ACHN (cell line): ENCODE results near the gene AP3M1.

Experiments
- DNase-seq: peaks from one replicate; pipeline ENCODE4 v3.0.0-alpha.2; 2015
- in situ Hi-C: cut with HindIII; loops from 2 replicates; pipeline ENCODE4 v1.10.0; 2017; ENCODE audit warnings: low sequenced_read_pairs, low pct_ligation_motif_present, low pct_unique_long_range_greater_than_20kb

AP3M1 gene

DNA sequence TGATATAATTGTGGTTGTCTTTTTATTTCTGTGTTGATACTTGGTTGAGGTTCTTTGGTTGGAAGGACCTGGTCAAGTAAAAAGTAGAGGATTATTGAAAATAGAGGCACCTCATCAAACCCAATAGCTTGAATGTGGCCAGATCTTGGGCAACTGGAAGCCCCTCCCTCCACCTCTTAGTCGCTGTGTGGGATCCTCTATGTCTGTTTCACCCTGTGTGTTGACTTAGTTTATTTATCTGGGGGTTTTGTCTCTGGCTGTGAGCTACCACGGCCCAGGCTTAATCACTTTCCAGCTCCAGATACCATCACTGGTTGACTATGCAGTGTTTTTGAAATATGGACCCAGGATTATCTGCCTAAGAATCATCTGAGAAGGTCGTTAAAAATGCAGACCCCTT is 58.3 kb downstream of the AP3M1 start:
- DNase-seq: no peak
- in situ Hi-C loops: loop anchor here (25.0 kb wide), 1 partner anchor 205 kb away; no protein-coding TSS in a partner anchor

DNA sequence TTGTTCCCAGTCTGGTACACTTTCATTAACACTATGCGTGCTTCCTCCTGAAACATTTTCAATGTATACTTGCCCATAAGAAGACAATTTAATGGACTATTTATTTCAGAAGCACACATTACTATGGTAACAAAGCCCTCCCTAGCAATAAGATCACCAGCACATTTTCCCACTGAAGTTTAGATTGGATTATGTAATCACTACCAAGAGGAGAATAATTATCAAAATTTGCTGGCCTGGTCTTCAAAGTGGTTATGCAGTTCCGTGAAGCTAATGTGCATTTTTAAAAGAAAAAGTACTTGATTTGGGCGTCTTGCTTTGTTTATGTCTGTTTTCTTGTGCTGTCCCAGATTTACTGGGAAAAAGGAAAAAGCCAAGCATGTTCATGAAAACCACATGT is 61.9 kb downstream of the AP3M1 start:
- DNase-seq: no peak
- in situ Hi-C loops: loop anchor here (25.0 kb wide), 1 partner anchor 201 kb away; no protein-coding TSS in a partner anchor

DNA sequence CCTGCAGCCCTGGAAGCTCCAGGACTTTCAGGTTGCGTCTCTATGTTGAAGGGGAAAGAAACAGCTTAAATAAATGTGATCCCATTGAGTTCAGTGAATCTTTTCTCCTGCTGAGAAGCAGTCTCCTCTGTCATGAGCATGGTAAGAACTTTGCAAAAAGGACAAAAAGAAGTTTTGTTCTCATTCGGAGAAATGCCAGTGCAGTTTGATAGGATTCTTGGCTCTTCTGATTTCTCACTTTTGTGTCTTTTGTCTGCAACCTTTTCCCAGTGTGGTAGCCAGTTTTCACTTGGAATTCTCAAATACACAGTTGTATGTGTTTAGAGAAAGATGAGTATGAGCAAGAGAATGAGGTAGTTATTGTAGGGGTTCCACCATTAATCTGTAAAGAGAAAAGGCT is 64.3 kb downstream of the AP3M1 start:
- in situ Hi-C loops: loop anchor here (25.0 kb wide), 1 partner anchor 199 kb away; no protein-coding TSS in a partner anchor
- DNase-seq: no peak

DNA sequence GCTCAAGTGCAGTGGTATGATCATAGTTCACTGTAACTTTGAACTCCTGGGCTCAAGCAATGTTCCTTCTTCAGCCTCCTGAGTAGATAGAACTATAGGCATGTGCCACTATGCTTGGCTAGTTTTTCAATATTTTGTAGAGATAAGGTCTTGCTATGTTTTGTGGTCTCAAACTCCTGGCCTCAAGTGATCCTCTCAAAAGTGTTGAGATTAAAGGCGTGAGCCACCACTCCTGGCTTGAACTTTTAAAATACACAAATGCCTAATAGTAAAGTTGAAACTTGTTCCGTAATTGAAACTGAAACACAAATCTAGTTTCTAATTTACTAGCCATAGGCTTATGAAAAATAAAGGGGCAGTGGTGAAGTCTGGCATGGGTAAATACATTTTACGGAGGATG is 65.7 kb downstream of the AP3M1 start:
- DNase-seq: no peak
- in situ Hi-C loops: loop anchor here (25.0 kb wide), 1 partner anchor 198 kb away; no protein-coding TSS in a partner anchor

DNA sequence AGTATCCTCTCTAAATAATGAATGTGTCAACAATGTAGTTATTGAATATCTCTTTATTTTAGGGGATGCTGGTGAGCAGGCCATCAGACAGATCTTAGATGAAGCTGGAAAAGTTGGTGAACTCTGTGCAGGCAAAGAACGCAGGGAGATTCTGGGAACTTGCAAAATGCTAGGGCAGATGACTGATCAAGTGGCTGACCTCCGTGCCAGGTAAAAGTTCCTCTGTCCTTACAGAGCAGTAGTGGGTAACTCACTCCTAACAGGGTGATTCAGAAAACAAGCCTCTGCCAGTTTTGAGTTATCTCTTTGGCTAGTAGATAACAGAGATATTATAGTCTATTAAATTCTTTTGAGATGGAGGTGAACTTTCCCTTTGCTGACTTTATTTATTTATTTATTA is 67.3 kb downstream of the AP3M1 start:
- DNase-seq: no peak
- in situ Hi-C loops: loop anchor here (25.0 kb wide), 1 partner anchor 196 kb away; no protein-coding TSS in a partner anchor

DNA sequence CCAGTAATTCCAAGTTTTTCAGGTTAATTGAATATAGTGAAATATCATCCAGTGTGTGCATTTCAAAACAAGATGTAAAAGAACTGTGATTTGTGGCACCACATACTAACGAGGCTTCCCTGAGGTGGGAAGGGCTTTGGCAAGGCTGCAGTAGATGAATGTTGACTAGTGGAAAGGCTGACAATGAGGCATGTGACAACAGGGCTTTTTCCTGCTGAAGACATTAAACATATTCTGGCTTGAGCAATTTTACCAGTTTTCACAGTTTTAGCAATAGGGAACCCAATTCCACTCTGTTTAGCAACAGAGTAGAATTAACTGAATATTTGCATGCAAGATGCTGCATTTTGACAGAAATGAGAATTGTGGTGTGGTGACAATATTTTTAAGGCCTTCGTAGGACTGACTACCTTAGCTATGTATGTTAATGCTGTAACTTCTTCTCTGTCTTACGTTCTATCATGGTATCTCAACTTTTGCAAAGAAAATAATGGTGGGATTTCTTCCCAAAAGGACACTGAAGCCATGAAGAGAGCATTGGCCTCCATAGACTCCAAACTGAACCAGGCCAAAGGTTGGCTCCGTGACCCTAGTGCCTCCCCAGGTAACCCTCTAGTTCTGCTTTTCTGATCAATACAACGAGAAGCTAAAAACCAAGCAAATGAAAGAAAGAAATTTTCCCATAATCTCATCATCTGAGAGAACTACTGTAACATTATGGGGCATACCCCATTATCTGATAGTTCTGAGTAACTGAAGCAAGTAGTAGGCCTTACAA is 68.5 kb downstream of the AP3M1 start:
- in situ Hi-C loops: loop anchor here (25.0 kb wide), 1 partner anchor 195 kb away; no protein-coding TSS in a partner anchor
- no peak for DNase-seq

DNA sequence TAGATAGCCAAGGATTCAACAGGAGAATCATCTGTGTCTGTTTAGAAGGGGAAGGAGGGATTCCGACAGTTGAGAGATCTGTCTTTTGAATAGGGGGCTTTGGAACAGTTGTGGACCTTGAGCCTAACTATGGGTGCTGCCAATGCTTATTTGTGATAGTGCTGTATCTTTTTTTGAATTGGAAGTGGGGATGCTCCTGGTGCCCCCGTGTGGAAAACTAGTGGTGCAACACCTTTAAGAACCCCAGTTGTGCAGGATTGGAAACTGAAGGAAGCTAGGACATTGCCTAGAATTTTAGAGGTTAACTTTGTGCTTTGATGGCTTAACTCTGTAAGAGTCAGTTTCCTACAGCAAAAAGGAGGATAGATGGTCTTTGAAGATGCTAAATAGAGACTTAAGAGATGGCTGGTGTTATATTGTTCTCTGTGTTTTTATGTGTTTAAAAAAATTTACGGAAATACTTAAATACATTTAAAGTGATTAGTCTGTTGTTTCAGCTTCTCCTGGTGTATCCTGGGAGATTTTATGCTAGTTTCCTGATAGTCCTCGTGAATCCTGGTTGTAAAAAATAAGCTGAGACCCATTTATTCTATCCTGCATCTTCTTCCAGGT is 69.3 kb downstream of the AP3M1 start:
- peak; percentile 82 for DNase-seq
- in situ Hi-C loops: loop anchor here (25.0 kb wide), 1 partner anchor 194 kb away; no protein-coding TSS in a partner anchor

DNA sequence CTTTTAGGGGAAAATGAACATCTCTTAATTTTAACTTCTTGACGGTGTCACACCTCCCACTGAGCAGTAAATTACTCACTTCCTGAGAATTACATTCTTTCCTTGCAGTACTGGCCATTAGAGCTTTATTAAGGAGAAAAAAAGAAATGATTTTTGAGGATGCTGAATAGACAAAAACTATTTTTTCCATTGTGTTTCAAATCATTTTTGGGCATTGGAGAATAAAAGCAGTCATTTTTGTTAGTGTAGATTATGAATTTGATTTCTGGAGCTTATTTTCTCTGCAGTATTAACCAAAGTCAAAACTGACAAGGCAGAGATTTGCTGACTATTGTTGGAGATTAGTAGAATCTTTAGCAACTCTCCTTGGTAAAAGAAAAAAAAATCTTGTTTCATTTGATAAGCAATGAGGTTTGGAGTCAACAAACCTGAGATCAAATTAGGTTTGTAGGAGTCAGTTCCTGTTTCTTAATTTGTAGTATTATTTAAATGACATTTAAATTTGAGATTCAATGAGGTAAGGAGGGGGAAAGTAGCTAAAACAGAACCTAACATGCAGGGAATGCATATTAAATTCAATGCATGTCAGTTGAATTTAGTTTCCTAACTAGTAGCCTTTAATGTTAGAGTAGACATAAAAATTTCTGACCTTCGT is 70.6 kb downstream of the AP3M1 start:
- in situ Hi-C loops: loop anchor here (25.0 kb wide), 1 partner anchor 193 kb away; no protein-coding TSS in a partner anchor
- peak; percentile 78 for DNase-seq

DNA sequence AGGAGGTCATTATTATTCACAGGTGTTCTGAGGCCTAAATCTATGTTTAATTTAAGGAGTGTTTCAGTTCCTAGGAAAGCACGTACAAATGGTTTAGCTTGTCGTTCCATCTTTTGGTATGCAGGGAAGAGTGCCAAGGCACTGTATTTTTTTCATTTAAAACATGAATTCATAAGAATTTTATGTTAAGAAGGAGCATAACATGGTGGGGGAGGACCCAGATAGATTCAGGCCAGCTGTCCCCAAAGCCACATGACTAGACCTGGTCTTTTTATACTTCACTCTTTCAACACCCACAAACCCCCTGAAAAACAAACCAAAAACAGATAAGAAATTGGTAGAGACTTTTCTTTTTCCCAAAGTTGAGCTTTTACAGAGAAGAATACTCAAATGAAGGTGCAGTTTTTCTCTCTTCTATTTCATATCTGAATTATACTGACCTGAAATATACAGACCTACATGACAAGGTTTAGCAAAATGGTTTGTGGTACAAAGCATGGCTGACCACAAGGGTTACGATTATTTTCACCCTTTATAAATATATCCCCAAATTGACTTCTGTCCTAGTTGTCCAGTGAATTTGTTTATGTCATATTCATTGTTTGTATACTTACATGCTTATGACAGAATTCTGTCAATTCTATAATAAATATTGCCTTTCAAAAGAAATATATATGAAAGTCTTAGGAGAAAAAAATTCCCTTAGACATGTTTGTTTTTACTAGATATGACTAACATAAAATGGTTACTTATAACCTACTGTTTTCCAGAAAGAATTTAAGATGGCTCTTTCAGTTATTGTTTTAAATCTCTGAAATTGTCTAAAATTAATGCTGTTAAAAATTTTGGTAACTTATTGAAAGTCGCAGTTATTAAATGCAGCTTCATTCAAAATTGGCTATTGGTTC is 71.3 kb downstream of the AP3M1 start:
- in situ Hi-C loops: loop anchor here (25.0 kb wide), 1 partner anchor 192 kb away; no protein-coding TSS in a partner anchor

DNA sequence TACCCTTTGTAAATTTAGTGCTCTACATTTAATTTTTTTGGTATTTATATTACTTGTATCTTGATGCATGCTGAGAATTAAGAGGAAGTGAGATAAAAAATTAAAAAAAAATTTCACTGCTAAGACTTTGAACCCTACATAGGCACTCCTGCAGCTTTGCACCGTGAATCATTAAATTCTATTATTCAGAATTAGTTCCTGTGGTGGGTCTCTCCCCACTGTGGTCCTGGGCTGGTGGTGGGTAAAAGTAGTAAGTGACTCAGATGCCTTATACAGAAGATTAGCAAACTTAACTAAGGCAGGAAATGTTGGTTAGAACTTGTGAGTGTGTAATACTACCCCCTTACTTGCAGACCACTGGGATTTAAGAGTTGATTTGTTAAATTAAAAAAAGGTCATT is 72.6 kb downstream of the AP3M1 start:
- DNase-seq: peak; percentile 83
- in situ Hi-C loops: loop anchor here (25.0 kb wide), 1 partner anchor 191 kb away; no protein-coding TSS in a partner anchor

More for the DNA sequence above, 71.3 kb downstream of the AP3M1 start:
- DNase-seq: peak; percentile 68

DNA sequence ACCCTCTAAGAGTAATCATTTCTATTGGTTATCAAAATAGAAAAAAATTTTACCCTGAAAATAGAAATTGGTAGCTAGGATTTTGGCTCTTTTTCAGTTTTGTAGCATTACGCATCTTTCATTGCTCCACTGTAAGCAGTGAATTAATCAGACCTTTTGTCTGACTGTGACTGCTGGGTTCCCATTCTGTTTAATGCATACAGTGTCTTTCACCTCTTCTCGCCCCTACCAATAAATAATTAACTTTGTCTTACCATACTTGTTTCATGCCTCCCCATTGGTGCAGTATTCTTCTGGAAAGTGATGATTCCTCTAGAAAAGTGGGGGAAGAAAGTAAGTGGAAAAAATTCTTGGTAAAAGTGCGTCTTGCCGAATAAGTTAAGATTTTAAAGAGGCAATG is 73.2 kb downstream of the AP3M1 start:
- in situ Hi-C loops: loop anchor here (25.0 kb wide), 1 partner anchor 190 kb away; no protein-coding TSS in a partner anchor
- peak; percentile 87 for DNase-seq

DNA sequence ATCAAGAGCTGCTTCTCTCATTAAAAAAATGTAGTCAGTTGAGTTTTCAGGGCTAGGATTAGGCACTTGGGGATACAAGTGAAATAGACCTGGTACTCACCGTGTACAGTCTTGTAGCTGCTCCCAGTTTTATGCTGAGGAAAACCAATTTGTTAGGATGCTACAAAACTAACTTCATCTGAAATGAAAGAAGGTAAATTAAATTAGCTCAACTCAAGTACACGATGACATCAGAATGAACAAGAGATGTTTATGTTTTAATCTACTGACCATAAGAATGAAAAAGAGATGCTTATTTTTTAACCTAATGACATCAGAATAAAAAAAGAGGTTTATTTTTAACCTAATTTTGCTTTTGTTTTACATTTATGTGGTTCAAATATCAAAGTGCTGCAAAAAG is 73.7 kb downstream of the AP3M1 start:
- DNase-seq: no peak
- in situ Hi-C loops: loop anchor here (25.0 kb wide), 1 partner anchor 190 kb away; no protein-coding TSS in a partner anchor

DNA sequence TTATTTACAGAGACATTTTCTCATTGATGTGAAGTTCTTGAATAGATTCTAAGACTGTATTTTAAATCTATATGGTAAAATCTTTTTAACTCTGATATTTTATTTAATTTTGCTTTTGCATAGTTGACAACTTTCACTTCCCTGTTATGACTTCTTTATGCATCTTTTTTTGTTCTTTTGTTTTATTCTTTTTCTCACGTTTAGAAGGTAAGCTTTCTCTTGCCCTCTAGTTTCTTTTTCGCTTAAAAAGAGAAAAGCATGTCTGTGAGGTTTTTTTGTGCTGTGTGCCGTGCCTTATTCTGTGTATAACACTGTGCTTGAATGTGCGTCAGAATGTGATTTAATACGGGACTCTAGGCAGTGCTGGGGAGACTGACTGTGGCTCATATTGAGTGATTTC is 74.7 kb downstream of the AP3M1 start:
- in situ Hi-C loops: loop anchor here (25.0 kb wide), 1 partner anchor 189 kb away; no protein-coding TSS in a partner anchor
- no peak for DNase-seq

DNA sequence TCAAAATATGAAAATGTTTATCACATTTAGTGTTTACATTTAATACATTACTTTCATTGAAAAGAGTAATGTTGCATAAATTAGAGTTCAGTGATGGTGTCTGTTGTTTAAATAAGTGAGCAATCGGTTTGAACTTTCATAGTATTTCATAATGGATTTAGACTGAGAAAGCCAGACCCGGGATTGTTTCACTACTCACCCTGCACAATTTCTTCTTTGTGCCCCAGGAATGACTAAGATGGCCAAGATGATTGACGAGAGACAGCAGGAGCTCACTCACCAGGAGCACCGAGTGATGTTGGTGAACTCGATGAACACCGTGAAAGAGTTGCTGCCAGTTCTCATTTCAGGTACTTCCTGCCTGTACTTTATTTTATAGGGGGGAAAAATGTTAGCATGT is 78.1 kb downstream of the AP3M1 start:
- DNase-seq: no peak
- in situ Hi-C loops: no loop called here

DNA sequence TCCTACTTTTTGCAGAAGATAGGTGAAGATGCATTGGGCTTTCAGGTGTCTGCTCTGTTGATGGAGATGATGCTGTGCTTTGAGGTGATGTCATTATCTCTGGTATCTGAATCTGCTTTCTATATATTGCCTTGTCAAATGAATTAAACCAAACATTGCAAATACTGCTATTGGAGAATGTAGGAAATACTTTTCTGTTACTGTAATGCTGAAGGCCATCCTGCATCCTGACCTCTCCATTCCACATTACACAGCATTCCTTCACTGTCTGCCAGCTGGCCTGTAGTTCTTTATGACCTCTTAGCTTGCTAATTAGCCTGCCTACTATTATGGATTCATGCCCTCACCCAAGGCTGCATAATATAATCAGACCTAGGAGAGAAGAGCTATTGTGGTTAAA is 79.5 kb downstream of the AP3M1 start:
- DNase-seq: peak; percentile 37

More for the DNA sequence above, 79.5 kb downstream of the AP3M1 start:
- in situ Hi-C loops: no loop called here
